GM21576 (cell line): Measurements from ENCODE around the gene GIMAP8.
"Not testable (repeated sequence)": the region's sequence is repeated elsewhere in the genome, so short reads cannot be mapped to it uniquely, and the experiment has no call there.

ENCODE experiments used
- ATAC-seq: cut with Tn5 transposase; IDR thresholded peaks from one replicate; pipeline ENCODE4 v1.9.1; 2021; ENCODE audit warnings: mild to moderate bottlenecking, moderate library complexity; ENCODE audit not compliant: unreplicated experiment

GIMAP8 gene

GRCh38 chr7:150461520-150461919, 11.1 kb downstream of the GIMAP8 start:
- no peak for ATAC-seq

GRCh38 chr7:150462413-150462812, 12.0 kb downstream of the GIMAP8 start:
- no peak for ATAC-seq

GRCh38 chr7:150463461-150463860, 13.0 kb downstream of the GIMAP8 start:
- ATAC-seq = no peak

- no peak for ATAC-seq
These were observed 14.5 kb downstream of the GIMAP8 start for GRCh38 chr7:150464962-150465361.

GRCh38 chr7:150465414-150465813, 15.0 kb downstream of the GIMAP8 start:
- no peak for ATAC-seq

- no peak for ATAC-seq
These were observed 16.0 kb downstream of the GIMAP8 start for GRCh38 chr7:150466477-150466876.

GRCh38 chr7:150468241-150468640, 17.8 kb downstream of the GIMAP8 start:
- ATAC-seq = no peak

- no peak for ATAC-seq
These were observed 21.5 kb downstream of the GIMAP8 start for GRCh38 chr7:150471886-150472285.

GRCh38 chr7:150473902-150474301, 23.5 kb downstream of the GIMAP8 start:
- no peak for ATAC-seq

GRCh38 chr7:150476285-150476684, 25.9 kb downstream of the GIMAP8 start:
- ATAC-seq = no peak

GRCh38 chr7:150476819-150477631, 26.6 kb downstream of the GIMAP8 start:
- no peak for ATAC-seq

- ATAC-seq = no peak
These were observed 28.7 kb downstream of the GIMAP8 start for GRCh38 chr7:150479023-150479716.

GRCh38 chr7:150481186-150481920, 30.9 kb downstream of the GIMAP8 start:
- ATAC-seq = no peak

- no peak for ATAC-seq
These were observed 31.5 kb downstream of the GIMAP8 start for GRCh38 chr7:150481922-150482321.

- not testable (repeated sequence) for ATAC-seq
These were observed 33.1 kb downstream of the GIMAP8 start for GRCh38 chr7:150483514-150483913.

GRCh38 chr7:150484071-150484470, 33.6 kb downstream of the GIMAP8 start:
- ATAC-seq = not testable (repeated sequence)

GRCh38 chr7:150487625-150488024, 37.2 kb downstream of the GIMAP8 start:
- no peak for ATAC-seq

- ATAC-seq = no peak
These were observed 39.4 kb downstream of the GIMAP8 start for GRCh38 chr7:150489782-150490181.

GRCh38 chr7:150493442-150493841, 43.0 kb downstream of the GIMAP8 start:
- ATAC-seq = not testable (repeated sequence)

GRCh38 chr7:150502519-150502918, 52.1 kb downstream of the GIMAP8 start:
- no peak for ATAC-seq

- no peak for ATAC-seq
These were observed 52.7 kb downstream of the GIMAP8 start for GRCh38 chr7:150503155-150503554.

GRCh38 chr7:150503581-150503980, 53.2 kb downstream of the GIMAP8 start:
- ATAC-seq = no peak
